Activated T-helper 17 cell treated with anti-CD3 and anti-CD28 coated beads, Interleukin-2, amount 50 U/mL, for 72 hours (primary cell): ENCODE measurements around the gene NUMA1. TPM values are rescaled to one million over a fixed set of nuclear protein-coding genes. Genes with fewer than 3 reads are reported as not detected.

Experiments
- ATAC-seq: fragments of 150-1000 bp; cut with Tn5 transposase; replicated peaks from 2 replicates; pipeline ENCODE4 v1.10.0; 2021; ENCODE audit warnings: mild to moderate bottlenecking, moderate library complexity
- H3K27ac Mint-ChIP-seq: one replicate; pipeline ENCODE4 v1.8.0; 2022; ENCODE audit warnings: mixed read lengths
- H3K27me3 Mint-ChIP-seq: one replicate; pipeline ENCODE4 v1.8.0; 2022; ENCODE audit warnings: mixed read lengths
- H3K36me3 Mint-ChIP-seq: one replicate; pipeline ENCODE4 v1.8.0; 2022; ENCODE audit warnings: low read depth, mild to moderate bottlenecking, mixed read lengths
- H3K4me1 Mint-ChIP-seq: one replicate; pipeline ENCODE4 v1.8.0; 2022; ENCODE audit warnings: mixed read lengths
- H3K4me3 Mint-ChIP-seq: one replicate; pipeline ENCODE4 v1.8.0; 2022; ENCODE audit warnings: mild to moderate bottlenecking, mixed read lengths
- H3K9me3 Mint-ChIP-seq: one replicate; pipeline ENCODE4 v1.8.0; 2022; ENCODE audit warnings: mixed read lengths
- total RNA-seq, 2 donors: library from RNA; stranded (reverse); gene quantifications; one replicate each; pipeline ENCODE4 v1.2.3, GENCODE V29; 2022

The NUMA1 gene
- total RNA-seq, 2 donors from 2014 or later, result 179 to 277 TPM

GRCh38 chr11:72007587-72007986 lies 72.8 kb downstream of the NUMA1 start:
- peaks cover 100% of the 10 kb centered on the region for H3K36me3 Mint-ChIP-seq

GRCh38 chr11:72007089-72007476 lies 73.3 kb downstream of the NUMA1 start:
- Mint-ChIP-seq H3K4me1 (no peaks in the 10 kb centered on the region), H3K27ac (peak overlapping the region; percentile 84), H3K36me3 (peaks cover 100% of the 10 kb centered on the region), H3K4me3 (no peak overlapping the region), H3K9me3 (no peaks in the 10 kb centered on the region), H3K27me3 (no peaks in the 10 kb centered on the region)
- no peak for ATAC-seq

More at GRCh38 chr11:72007587-72007986, 72.8 kb downstream of the NUMA1 start:
- Mint-ChIP-seq H3K4me1 (no peaks in the 10 kb centered on the region), H3K27ac (peak overlapping the region; percentile 84), H3K4me3 (no peak overlapping the region), H3K9me3 (no peaks in the 10 kb centered on the region), H3K27me3 (no peaks in the 10 kb centered on the region)
- no peak for ATAC-seq

DNA sequence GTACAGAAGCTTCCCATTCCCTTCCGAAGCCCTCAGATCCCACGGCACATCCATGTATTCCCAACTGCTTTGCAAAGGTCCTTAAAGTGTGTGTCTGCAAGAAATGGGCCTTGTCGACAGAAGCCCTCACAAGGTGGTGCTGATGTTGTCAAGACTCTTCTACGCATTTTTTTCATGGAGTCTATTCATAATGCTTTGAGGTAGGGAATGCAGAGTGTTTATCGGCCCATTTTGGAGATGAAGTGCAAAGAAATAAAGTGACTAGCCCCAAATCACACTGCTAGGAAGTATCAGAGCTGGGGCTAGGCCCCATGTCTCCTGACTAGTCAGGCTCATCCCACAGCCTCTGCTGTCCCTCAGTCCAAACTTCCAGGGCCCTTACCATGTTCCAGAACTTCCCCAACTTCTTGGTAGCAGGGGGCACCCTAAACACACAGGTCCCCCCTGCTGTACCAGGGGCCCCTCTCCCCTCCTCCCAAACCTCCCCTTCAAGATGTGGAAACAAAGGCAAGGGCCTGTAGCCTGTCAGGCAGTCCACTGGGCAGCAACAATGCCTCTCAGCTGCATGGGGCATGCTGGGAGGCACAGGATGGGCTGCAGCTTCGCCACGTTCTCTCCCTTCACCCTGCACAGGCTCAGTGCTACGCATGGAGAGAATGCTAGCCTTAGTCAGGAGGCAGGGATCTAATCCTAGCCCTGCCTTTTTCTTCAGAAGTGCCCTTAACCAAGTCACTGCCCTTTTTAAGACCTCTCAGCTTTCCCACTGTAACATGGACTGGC lies 73.8 kb downstream of the NUMA1 start:
- H3K27ac Mint-ChIP-seq, result peak overlapping the region; percentile 84
- no peak for ATAC-seq
- no peaks in the 10 kb centered on the region for H3K27me3 Mint-ChIP-seq

DNA sequence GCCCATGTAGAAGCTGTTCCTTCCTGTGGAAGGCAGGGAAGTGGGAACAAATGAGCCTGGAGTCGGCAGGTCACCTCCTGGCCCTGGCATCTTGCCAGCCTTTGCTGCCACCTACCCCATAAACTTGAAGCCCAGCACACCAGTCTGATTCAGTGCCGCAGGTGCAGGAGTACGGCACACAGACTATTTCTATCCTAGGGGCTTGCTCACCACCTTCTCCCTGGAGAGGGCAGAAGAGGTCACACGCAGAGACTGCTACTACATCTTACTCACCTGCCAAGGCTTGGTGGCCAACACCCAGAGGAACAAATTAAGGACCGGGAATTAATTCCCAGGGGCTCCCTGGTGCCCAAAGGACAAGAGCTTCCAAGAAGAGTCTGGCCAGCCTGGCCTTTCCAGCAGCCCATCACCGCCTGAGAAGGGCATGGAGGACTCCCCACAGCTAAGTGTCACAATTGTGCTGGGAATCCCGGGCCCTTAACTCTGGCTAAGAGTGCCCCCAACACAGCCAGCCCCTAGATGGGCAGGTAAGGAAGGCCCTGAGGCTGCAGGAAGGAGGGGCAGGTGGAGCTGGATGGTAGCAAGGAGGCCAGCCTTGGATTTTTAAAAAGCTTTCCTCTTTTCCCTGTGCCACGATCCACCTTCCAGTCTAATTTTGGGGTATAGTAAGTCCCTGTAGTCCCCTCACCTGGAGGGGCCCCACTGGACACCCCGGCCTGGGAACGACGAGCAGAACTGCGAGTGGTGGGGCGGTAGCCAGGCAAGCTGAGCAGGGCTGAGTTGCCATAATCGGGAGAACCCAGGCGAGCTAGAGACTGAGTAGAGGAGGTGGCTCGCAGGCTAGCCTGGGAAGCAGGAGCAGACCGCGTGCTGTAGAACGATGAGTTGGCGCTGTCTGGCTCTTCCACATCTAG lies 74.7 kb downstream of the NUMA1 start:
- Mint-ChIP-seq H3K4me3 (no peak overlapping the region), H3K36me3 (peaks cover 97% of the 10 kb centered on the region), H3K27me3 (no peaks in the 10 kb centered on the region), H3K27ac (peak overlapping the region; percentile 84), H3K9me3 (no peaks in the 10 kb centered on the region), H3K4me1 (no peaks in the 10 kb centered on the region)
- no peak for ATAC-seq

More for the DNA sequence above, 73.8 kb downstream of the NUMA1 start:
- H3K9me3 Mint-ChIP-seq, result no peaks in the 10 kb centered on the region
- H3K36me3 Mint-ChIP-seq, result peaks cover 100% of the 10 kb centered on the region
- no peak overlapping the region for H3K4me3 Mint-ChIP-seq
- no peaks in the 10 kb centered on the region for H3K4me1 Mint-ChIP-seq

GRCh38 chr11:72004515-72005346 lies 75.6 kb downstream of the NUMA1 start:
- Mint-ChIP-seq H3K27me3 (no peaks in the 10 kb centered on the region), H3K36me3 (peaks cover 88% of the 10 kb centered on the region), H3K4me3 (no peak overlapping the region), H3K9me3 (no peaks in the 10 kb centered on the region), H3K4me1 (peaks cover 1% of the 10 kb centered on the region), H3K27ac (peak overlapping the region; percentile 77)
- no peak for ATAC-seq

DNA sequence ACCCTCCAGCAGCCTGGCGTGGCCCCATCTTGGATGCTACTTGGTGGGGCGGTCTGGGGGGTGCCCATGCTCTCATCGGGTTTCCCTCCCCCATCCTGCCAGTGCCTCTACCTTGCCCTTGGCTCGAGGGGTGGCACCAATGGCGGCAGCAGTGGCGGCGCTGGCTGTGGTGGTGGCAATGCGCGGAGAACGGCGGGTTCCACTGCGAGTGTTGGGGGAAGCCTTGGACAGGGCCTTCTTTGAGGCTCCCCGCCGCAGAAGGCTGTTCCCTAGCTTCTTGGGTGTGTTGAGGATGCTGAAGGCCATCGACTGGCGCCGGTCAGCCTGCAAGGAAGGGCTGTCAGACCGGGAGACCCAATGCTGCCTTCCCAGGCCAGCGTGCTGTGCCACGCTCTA lies 76.6 kb downstream of the NUMA1 start:
- Mint-ChIP-seq H3K9me3 (no peaks in the 10 kb centered on the region), H3K36me3 (peaks cover 81% of the 10 kb centered on the region), H3K4me3 (no peak overlapping the region), H3K27me3 (no peaks in the 10 kb centered on the region), H3K4me1 (peaks cover 11% of the 10 kb centered on the region), H3K27ac (peak overlapping the region; percentile 77)
- no peak for ATAC-seq

- Mint-ChIP-seq H3K27me3 (no peaks in the 10 kb centered on the region), H3K36me3 (peaks cover 79% of the 10 kb centered on the region), H3K9me3 (no peaks in the 10 kb centered on the region), H3K4me1 (peaks cover 15% of the 10 kb centered on the region), H3K27ac (peak overlapping the region; percentile 77), H3K4me3 (no peak overlapping the region)
- peak; percentile 3 for ATAC-seq
These were observed 77.2 kb downstream of the NUMA1 start for GRCh38 chr11:72002841-72003775.

GRCh38 chr11:72001834-72002591 lies 78.3 kb downstream of the NUMA1 start:
- ATAC-seq, result peak; percentile 20
- H3K27ac Mint-ChIP-seq, result peak overlapping the region; percentile 77
- H3K9me3 Mint-ChIP-seq, result no peaks in the 10 kb centered on the region
- no peaks in the 10 kb centered on the region for H3K27me3 Mint-ChIP-seq
- peaks cover 15% of the 10 kb centered on the region for H3K4me1 Mint-ChIP-seq
- peaks cover 68% of the 10 kb centered on the region for H3K36me3 Mint-ChIP-seq
- H3K4me3 Mint-ChIP-seq, result no peak overlapping the region

GRCh38 chr11:72001285-72001684 lies 79.1 kb downstream of the NUMA1 start:
- no peak overlapping the region for H3K4me3 Mint-ChIP-seq
- no peak for ATAC-seq
- H3K36me3 Mint-ChIP-seq, result peaks cover 61% of the 10 kb centered on the region
- no peaks in the 10 kb centered on the region for H3K27me3 Mint-ChIP-seq
- peak overlapping the region; percentile 77 for H3K27ac Mint-ChIP-seq
- H3K4me1 Mint-ChIP-seq, result peaks cover 15% of the 10 kb centered on the region
- no peaks in the 10 kb centered on the region for H3K9me3 Mint-ChIP-seq

DNA sequence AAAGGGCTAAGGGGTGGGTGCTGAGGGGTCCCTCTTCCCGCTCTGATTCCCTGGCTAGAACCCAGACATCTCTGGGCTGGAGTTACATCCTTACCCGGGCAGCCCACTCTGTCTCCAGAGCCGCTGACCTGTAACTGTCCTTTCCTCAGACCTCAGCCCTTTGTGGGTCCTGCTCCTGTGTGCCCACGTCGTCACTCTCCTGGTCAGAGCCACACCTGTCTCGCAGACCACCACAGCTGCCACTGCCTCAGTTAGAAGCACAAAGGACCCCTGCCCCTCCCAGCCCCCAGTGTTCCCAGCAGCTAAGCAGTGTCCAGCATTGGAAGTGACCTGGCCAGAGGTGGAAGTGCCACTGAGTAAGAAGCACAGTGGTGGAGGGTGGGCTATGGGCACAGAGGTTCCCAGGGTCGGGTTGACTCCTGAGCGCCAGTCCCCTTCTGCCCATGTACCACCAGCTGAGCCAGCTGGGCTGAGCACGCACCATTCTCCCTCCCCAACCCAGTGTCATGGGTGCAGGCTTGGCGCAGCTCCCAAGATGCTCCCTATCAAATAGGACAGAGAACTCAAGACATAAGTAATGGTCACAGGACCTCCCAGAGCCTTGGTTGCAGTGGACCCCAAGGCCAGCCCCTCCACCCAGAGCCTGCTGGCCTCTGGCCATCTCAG lies 80.0 kb downstream of the NUMA1 start:
- ATAC-seq, result no peak
- peaks cover 15% of the 10 kb centered on the region for H3K4me1 Mint-ChIP-seq
- H3K27ac Mint-ChIP-seq, result peak overlapping the region; percentile 96
- H3K4me3 Mint-ChIP-seq, result no peak overlapping the region
- peaks cover 51% of the 10 kb centered on the region for H3K36me3 Mint-ChIP-seq
- H3K9me3 Mint-ChIP-seq, result no peaks in the 10 kb centered on the region
- no peaks in the 10 kb centered on the region for H3K27me3 Mint-ChIP-seq

DNA sequence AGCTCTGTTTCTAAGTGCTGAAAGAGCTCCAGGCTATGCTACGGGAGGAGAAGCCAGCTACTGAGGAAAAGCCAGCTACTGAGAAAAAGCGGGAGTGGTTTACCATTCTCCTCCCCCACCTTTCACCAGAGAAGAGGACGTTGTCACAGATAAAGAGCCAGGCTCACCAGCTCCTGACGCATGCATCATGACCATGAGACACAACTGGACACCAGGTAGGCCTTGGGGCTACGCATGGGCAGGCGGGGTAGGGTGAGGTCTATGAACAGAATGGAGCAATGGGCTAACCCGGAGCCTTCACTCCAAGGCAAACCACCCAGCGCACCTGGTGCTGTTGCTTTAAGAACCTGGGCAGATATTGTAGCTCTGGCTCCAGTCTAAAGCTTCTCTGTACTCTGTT lies 80.5 kb downstream of the NUMA1 start:
- peak overlapping the region; percentile 96 for H3K27ac Mint-ChIP-seq
- peaks cover 47% of the 10 kb centered on the region for H3K36me3 Mint-ChIP-seq
- H3K27me3 Mint-ChIP-seq, result no peaks in the 10 kb centered on the region
- H3K4me1 Mint-ChIP-seq, result peaks cover 15% of the 10 kb centered on the region
- H3K9me3 Mint-ChIP-seq, result no peaks in the 10 kb centered on the region
- ATAC-seq, result no peak
- peak overlapping the region; percentile 76 for H3K4me3 Mint-ChIP-seq

GRCh38 chr11:71999362-71999761 lies 81.0 kb downstream of the NUMA1 start:
- ATAC-seq, result no peak
- H3K27ac Mint-ChIP-seq, result peak overlapping the region; percentile 96
- peak overlapping the region; percentile 76 for H3K4me3 Mint-ChIP-seq
- H3K9me3 Mint-ChIP-seq, result no peaks in the 10 kb centered on the region
- peaks cover 47% of the 10 kb centered on the region for H3K36me3 Mint-ChIP-seq
- peaks cover 15% of the 10 kb centered on the region for H3K4me1 Mint-ChIP-seq
- no peaks in the 10 kb centered on the region for H3K27me3 Mint-ChIP-seq
